OCI-LY7 (cell line): ENCODE data around the gene KIF16B.

Experiments used
- CTCF ChIP-seq: fragments of 200-600 bp; sonication (generic); conservative IDR thresholded peaks from 2 replicates; pipeline ENCODE4 v1.5.1; 2014; ENCODE audit warnings: mild to moderate bottlenecking, antibody characterized with exemption, low read length, moderate library complexity, mixed read lengths
- EZH2phosphoT487 ChIP-seq: fragments of 200-600 bp; sonication (generic); IDR thresholded peaks from 2 replicates; pipeline ENCODE4 v1.6.1; 2018; ENCODE audit warnings: low read depth, borderline replicate concordance, mild to moderate bottlenecking, mixed run types, antibody characterized with exemption, low read length, moderate library complexity, mixed read lengths

GRCh38 chr20:16451001-16451400 is 122.2 kb downstream of the KIF16B start:
- no peak for TF ChIP-seq CTCF
- no peak for TF ChIP-seq EZH2phosphoT487
